Mesendoderm (in vitro differentiated cells): ENCODE data around the gene ARSI.
"Not testable (repeated sequence)": the region's sequence is repeated elsewhere in the genome, so short reads cannot be mapped to it uniquely, and the experiment has no call there.

Source experiments
- DNase-seq: peaks from one replicate; pipeline ENCODE4 v3.0.0; 2013
- H2AK5ac ChIP-seq: 2 replicates; pipeline ENCODE4 v1.6.1; 2013; ENCODE audit warnings: low read length, inconsistent platforms
- H2BK120ac ChIP-seq: 2 replicates; pipeline ENCODE4 v1.6.1; 2013; ENCODE audit warnings: low read depth, mild to moderate bottlenecking, low read length, moderate library complexity, mixed read lengths
- H2BK15ac ChIP-seq: replicated peaks from 2 replicates; pipeline ENCODE4 v1.6.1; 2013; ENCODE audit warnings: low read depth, mild to moderate bottlenecking, moderate library complexity
- H2BK5ac ChIP-seq: 2 replicates; pipeline ENCODE4 v1.6.1; 2013; ENCODE audit warnings: low read length, inconsistent platforms
- H3K18ac ChIP-seq: 2 replicates; pipeline ENCODE4 v1.6.1; 2013; ENCODE audit warnings: mild to moderate bottlenecking, low read length, mixed read lengths
- H3K23ac ChIP-seq: one replicate; pipeline ENCODE4 v1.6.1; 2013; ENCODE audit warnings: low read length
- H3K27ac ChIP-seq: 2 replicates; pipeline ENCODE4 v1.5.1; 2013; ENCODE audit warnings: low read depth, mild to moderate bottlenecking, inconsistent platforms, low read length, moderate library complexity
- H3K27me3 ChIP-seq: 2 replicates; pipeline ENCODE4 v1.6.1; 2013; ENCODE audit warnings: low read length, control low read depth, mild to moderate bottlenecking, inconsistent platforms; ENCODE audit not compliant: insufficient read depth, poor library complexity
- H3K36me3 ChIP-seq: 2 replicates; pipeline ENCODE4 v1.6.1; 2013; ENCODE audit warnings: low read length, inconsistent platforms; ENCODE audit not compliant: control insufficient read depth, insufficient read depth
- H3K4ac ChIP-seq: one replicate; pipeline ENCODE4 v1.6.1; 2013; ENCODE audit warnings: low read depth, mild to moderate bottlenecking, low read length, moderate library complexity
- H3K4me1 ChIP-seq: 2 replicates; pipeline ENCODE4 v1.6.1; 2013; ENCODE audit warnings: low read depth, low read length, inconsistent platforms; ENCODE audit not compliant: control insufficient read depth
- H3K4me2 ChIP-seq: 2 replicates; pipeline ENCODE4 v1.6.1; 2013; ENCODE audit warnings: low read length
- H3K4me3 ChIP-seq: 2 replicates; pipeline ENCODE4 v1.5.1; 2013; ENCODE audit warnings: mild to moderate bottlenecking, low read length
- H3K56ac ChIP-seq: one replicate; pipeline ENCODE4 v1.6.1; 2013; ENCODE audit warnings: low read length
- H3K79me1 ChIP-seq: 2 replicates; pipeline ENCODE4 v1.6.1; 2013; ENCODE audit warnings: low read length, inconsistent platforms
- H3K79me2 ChIP-seq: 2 replicates; pipeline ENCODE4 v1.6.1; 2013; ENCODE audit warnings: mild to moderate bottlenecking, low read length; ENCODE audit not compliant: control insufficient read depth, insufficient read depth
- H3K9ac ChIP-seq: 2 replicates; pipeline ENCODE4 v1.6.1; 2013; ENCODE audit warnings: low read length, inconsistent platforms
- H4K5ac ChIP-seq: one replicate; pipeline ENCODE4 v1.6.1; 2013; ENCODE audit warnings: low read length
- H4K8ac ChIP-seq: one replicate; pipeline ENCODE4 v1.6.1; 2013; ENCODE audit warnings: low read depth, mild to moderate bottlenecking, control low read depth, low read length, moderate library complexity
- WGBS: extraction: QIAGEN DNeasy Blood & Tissue Kit; methylation state at CpG from one replicate; pipeline ENCODE4 v1.1.7; 2013; ENCODE audit warnings: low lambda C conversion rate, missing lambda C conversion rate; ENCODE audit not compliant: insufficient coverage; ENCODE audit errors: extremely low coverage; 5-methylcytosine and 5-hydroxymethylcytosine counted together

Gene ARSI

GRCh38 chr5:150248493-150248892, 54.2 kb downstream of the ARSI start:
- not testable (repeated sequence) for H3K4me1 ChIP-seq, H3K4ac ChIP-seq

GRCh38 chr5:150247726-150248125, 55.0 kb downstream of the ARSI start:
- Histone ChIP-seq H4K5ac (no peak overlapping the region), H2BK120ac (no peak overlapping the region), H3K79me2 (no peaks in the 10 kb centered on the region), H2BK5ac (no peak overlapping the region), H3K56ac (no peak overlapping the region), H3K4me3 (no peak overlapping the region), H4K8ac (no peak overlapping the region), H3K79me1 (no peaks in the 10 kb centered on the region), H3K36me3 (no peaks in the 10 kb centered on the region), H3K4me1 (no peaks in the 10 kb centered on the region), H3K27me3 (no peaks in the 10 kb centered on the region), H3K23ac (no peak overlapping the region), H3K9ac (no peak overlapping the region), H3K4ac (no peak overlapping the region), H3K4me2 (no peak overlapping the region), H2AK5ac (no peak overlapping the region), H2BK15ac (no peak overlapping the region), H3K18ac (no peak overlapping the region), H3K27ac (no peak overlapping the region)
- WGBS, result no CpG with 5 or more reads among the region's 9 CpGs
- no peak for DNase-seq

More at GRCh38 chr5:150248493-150248892, 54.2 kb downstream of the ARSI start:
- not testable (repeated sequence) for H2BK5ac ChIP-seq, H3K4me2 ChIP-seq, H3K23ac ChIP-seq, H3K4me3 ChIP-seq, H3K79me1 ChIP-seq, H3K79me2 ChIP-seq, H3K27me3 ChIP-seq, H3K36me3 ChIP-seq, H3K27ac ChIP-seq, H2BK15ac ChIP-seq, H4K8ac ChIP-seq, H3K9ac ChIP-seq, DNase-seq, H2BK120ac ChIP-seq, H4K5ac ChIP-seq, H2AK5ac ChIP-seq, H3K56ac ChIP-seq, H3K18ac ChIP-seq
- no CpG with 5 or more reads among the region's 6 CpGs for WGBS

GRCh38 chr5:150246835-150247234, 55.9 kb downstream of the ARSI start:
- no peak overlapping the region for H2BK15ac ChIP-seq
- H3K18ac ChIP-seq, result no peak overlapping the region
- no peaks in the 10 kb centered on the region for H3K79me1 ChIP-seq
- H3K23ac ChIP-seq, result no peak overlapping the region
- no CpG with 5 or more reads among the region's 5 CpGs for WGBS
- no peak overlapping the region for H2BK5ac ChIP-seq
- H2BK120ac ChIP-seq, result no peak overlapping the region
- H3K79me2 ChIP-seq, result no peaks in the 10 kb centered on the region
- no peak overlapping the region for H3K9ac ChIP-seq
- H3K4me3 ChIP-seq, result no peak overlapping the region
- no peaks in the 10 kb centered on the region for H3K27me3 ChIP-seq
- H2AK5ac ChIP-seq, result no peak overlapping the region
- H3K4ac ChIP-seq, result no peak overlapping the region
- no peak overlapping the region for H4K5ac ChIP-seq
- no peak overlapping the region for H4K8ac ChIP-seq
- no peak overlapping the region for H3K27ac ChIP-seq
- H3K56ac ChIP-seq, result no peak overlapping the region
- H3K36me3 ChIP-seq, result no peaks in the 10 kb centered on the region
- H3K4me1 ChIP-seq, result no peaks in the 10 kb centered on the region
- no peak overlapping the region for H3K4me2 ChIP-seq
- DNase-seq, result no peak

DNA sequence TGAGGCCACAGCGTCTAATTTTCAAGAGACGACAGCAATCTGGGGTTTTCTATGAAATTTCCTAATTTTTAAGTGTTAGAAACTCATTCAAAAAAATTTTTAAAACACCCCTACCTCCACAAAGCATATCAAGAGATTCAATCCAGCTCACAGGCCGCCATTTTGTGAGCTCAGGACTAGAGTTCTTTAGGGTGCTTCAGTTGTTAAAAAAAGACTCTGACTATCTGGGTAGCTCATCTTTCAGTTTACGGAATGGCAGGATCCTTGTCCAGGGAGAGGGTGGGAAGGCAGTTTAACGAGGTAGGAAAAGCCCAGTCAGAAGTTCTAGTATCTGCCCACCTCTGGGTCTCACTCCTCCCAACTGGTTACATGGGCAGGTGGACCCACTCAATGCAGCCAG, 56.3 kb downstream of the ARSI start:
- no peak for DNase-seq
- Histone ChIP-seq H3K18ac (no peak overlapping the region), H2AK5ac (no peak overlapping the region), H2BK5ac (no peak overlapping the region), H4K8ac (no peak overlapping the region), H3K27me3 (no peaks in the 10 kb centered on the region), H3K4me2 (no peak overlapping the region), H2BK15ac (no peak overlapping the region), H3K23ac (no peak overlapping the region), H3K4me3 (no peak overlapping the region), H3K79me2 (no peaks in the 10 kb centered on the region), H3K36me3 (no peaks in the 10 kb centered on the region), H3K79me1 (no peaks in the 10 kb centered on the region), H2BK120ac (no peak overlapping the region), H4K5ac (no peak overlapping the region), H3K4ac (no peak overlapping the region), H3K56ac (no peak overlapping the region), H3K9ac (no peak overlapping the region), H3K27ac (no peak overlapping the region), H3K4me1 (no peaks in the 10 kb centered on the region)
- no CpG with 5 or more reads among the region's 5 CpGs for WGBS
